HG03439 (cell line): ENCODE results near the gene GLI2.

Source experiments
- ATAC-seq: cut with Tn5 transposase; IDR thresholded peaks from one replicate; pipeline ENCODE4 v1.9.1; 2021; ENCODE audit warnings: mild to moderate bottlenecking, moderate library complexity; ENCODE audit not compliant: unreplicated experiment

GLI2 gene

DNA sequence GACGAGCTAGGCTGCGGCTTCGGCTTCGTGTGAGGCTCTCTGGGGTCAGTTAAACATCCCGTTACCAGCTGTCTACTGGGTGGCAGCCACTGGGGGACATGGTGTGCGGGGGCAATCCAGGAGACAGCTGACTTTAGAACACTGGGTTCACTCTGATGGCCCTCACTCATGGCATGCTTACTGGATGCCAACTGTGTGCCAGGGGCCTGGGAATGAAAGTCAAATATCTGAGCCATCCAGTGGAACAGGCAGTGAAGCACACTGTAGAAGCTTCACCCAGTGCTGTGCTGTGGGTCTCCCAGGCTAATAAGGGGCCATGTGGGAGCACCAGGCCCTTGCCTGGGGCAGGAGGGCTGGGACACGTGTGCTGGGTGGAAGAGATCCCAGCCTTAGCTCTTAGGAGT is 48.3 kb downstream of the GLI2 start:
- no peak for ATAC-seq
